ENCODE data around the gene CCDC97. TPM values are rescaled to one million over a fixed set of nuclear protein-coding genes. Genes with fewer than 3 reads are reported as not detected.
A peak's percentile ranks its signal among the peaks of the same experiment; 100 is the strongest.

The CCDC97 gene
- total RNA-seq, 1 experiment from 2014 or later = 39.4 TPM

DNA sequence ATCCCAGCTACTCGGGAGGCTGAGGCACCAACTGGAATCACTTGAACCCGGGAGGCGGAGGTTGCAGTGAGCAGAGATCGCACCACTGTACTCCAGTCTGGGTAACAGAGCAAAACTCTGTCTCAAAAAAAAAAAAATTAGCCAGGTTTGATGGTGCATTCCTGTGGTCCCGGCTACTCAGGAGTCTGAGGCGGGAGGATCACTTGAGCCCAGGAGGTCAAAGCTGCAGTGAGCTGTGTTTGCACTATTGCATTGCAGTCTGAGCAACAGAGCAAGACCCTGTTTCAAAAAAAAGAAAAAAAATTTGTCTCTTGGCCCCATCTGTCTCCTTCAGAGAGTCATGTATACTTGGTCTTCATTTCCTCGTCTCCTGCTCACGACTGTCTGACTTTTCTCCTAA lies 1.6 kb downstream of the CCDC97 start:
- no peak overlapping the region for H2BK12ac ChIP-seq (ENCODE audit: insufficient read length, low read depth, low read length)
- H3K36me3 Mint-ChIP-seq (ENCODE audit: insufficient read depth in 1 of 3, low read depth in 3 of 3) = peaks cover 20 to 50% (median 49%) of the 10 kb centered on the region in 3 experiments
- H3K27me3 ChIP-seq (ENCODE audit: insufficient read depth, low read length) = no peaks in the 10 kb centered on the region
- peak overlapping the region in 1 of 3 experiments; percentile 6; a peak in 1 of 7 replicates for H3K27ac Mint-ChIP-seq
- no peak overlapping the region for H3K23ac ChIP-seq (ENCODE audit: insufficient read length, low read depth, low read length)
- H2BK20ac ChIP-seq (ENCODE audit: low read depth, low read length, poor library complexity, severe bottlenecking) = no peak overlapping the region
- no peaks in the 10 kb centered on the region for H3K4me1 ChIP-seq (ENCODE audit: insufficient read depth, low read length)
- no peak overlapping the region for H3K56ac ChIP-seq (ENCODE audit: insufficient read length, low read depth, low read length)
- H3K27ac ChIP-seq (ENCODE audit: insufficient read length, low read depth, low read length) = no peak overlapping the region
- H2AK5ac ChIP-seq (ENCODE audit: insufficient read length, low read length) = no peak overlapping the region
- no peak overlapping the region for H4K5ac ChIP-seq (ENCODE audit: insufficient read length, low read depth, low read length)
- H3T11ph ChIP-seq (ENCODE audit: low read length) = no peak overlapping the region
- H2BK5ac ChIP-seq (ENCODE audit: insufficient read length, low read length) = no peak overlapping the region
- no peak for DNase-seq
- H3K9ac ChIP-seq (ENCODE audit: extremely low read depth, insufficient read length, low read length) = no peak overlapping the region
- H4K20me1 ChIP-seq (ENCODE audit: control insufficient read depth, insufficient read depth, insufficient read length) = peaks cover 2% of the 10 kb centered on the region
- peaks cover 20 to 33% of the 10 kb centered on the region in 2 experiments for H3K4me1 Mint-ChIP-seq
- TF ChIP-seq, protein P1, sequence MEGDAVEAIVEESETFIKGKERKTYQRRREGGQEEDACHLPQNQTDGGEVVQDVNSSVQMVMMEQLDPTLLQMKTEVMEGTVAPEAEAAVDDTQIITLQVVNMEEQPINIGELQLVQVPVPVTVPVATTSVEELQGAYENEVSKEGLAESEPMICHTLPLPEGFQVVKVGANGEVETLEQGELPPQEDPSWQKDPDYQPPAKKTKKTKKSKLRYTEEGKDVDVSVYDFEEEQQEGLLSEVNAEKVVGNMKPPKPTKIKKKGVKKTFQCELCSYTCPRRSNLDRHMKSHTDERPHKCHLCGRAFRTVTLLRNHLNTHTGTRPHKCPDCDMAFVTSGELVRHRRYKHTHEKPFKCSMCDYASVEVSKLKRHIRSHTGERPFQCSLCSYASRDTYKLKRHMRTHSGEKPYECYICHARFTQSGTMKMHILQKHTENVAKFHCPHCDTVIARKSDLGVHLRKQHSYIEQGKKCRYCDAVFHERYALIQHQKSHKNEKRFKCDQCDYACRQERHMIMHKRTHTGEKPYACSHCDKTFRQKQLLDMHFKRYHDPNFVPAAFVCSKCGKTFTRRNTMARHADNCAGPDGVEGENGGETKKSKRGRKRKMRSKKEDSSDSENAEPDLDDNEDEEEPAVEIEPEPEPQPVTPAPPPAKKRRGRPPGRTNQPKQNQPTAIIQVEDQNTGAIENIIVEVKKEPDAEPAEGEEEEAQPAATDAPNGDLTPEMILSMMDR (conservative IDR thresholded peaks at IDR 0.05) = no peak
- no peak overlapping the region for H3K4ac ChIP-seq (ENCODE audit: low read depth, low read length)
- H2BK15ac ChIP-seq (ENCODE audit: low read depth, low read length) = no peak overlapping the region
- H3K18ac ChIP-seq (ENCODE audit: insufficient read length, low read depth, low read length) = no peak overlapping the region
- H3K79me1 ChIP-seq (ENCODE audit: insufficient read depth, low read depth, low read length, poor library complexity, severe bottlenecking) = no peaks in the 10 kb centered on the region
- H3K14ac ChIP-seq (ENCODE audit: insufficient read depth, low read length) = no peak overlapping the region
- no peak overlapping the region for H3K4me2 ChIP-seq (ENCODE audit: insufficient read depth, insufficient read length, low read length)
- peaks cover 1% of the 10 kb centered on the region; the same call in 1 of the 2 replicates for H3K27me3 Mint-ChIP-seq (ENCODE audit: low read depth)
- WGBS (ENCODE audit: extremely low coverage, insufficient read length, low lambda C conversion rate) = no CpG with 5 or more reads among the region's 8 CpGs
- no peak overlapping the region for H2BK120ac ChIP-seq (ENCODE audit: low read depth, low read length, poor library complexity, severe bottlenecking)
- peaks cover 12% of the 10 kb centered on the region for H3K23me2 ChIP-seq (ENCODE audit: insufficient read length, low read depth, low read length, poor library complexity, severe bottlenecking)
- no peaks in the 10 kb centered on the region for H3K79me2 ChIP-seq (ENCODE audit: insufficient read depth, low read length)
- H3K9me3 Mint-ChIP-seq = peaks cover 0 to 3% of the 10 kb centered on the region in 2 experiments; a peak in 1 of 5 replicates
- no peak overlapping the region for H2AFZ ChIP-seq (ENCODE audit: low read length)
- H4K91ac ChIP-seq (ENCODE audit: insufficient read length, low read depth, low read length) = no peak overlapping the region
- no peaks in the 10 kb centered on the region for H3K9me3 ChIP-seq (ENCODE audit: control insufficient read depth, low read depth, low read length)
- peak overlapping the region; percentile 19 to 92; a peak in 3 of 5 replicates for H3K4me3 Mint-ChIP-seq
- H4K8ac ChIP-seq (replicated peaks; ENCODE audit: insufficient read length, low read depth, low read length) = no peak overlapping the region

All from H9 (cell line).